Endothelial cell (in vitro differentiated cells): ENCODE results near the gene SLC13A2. TPM values are rescaled to one million over a fixed set of nuclear protein-coding genes. Genes with fewer than 3 reads are reported as not detected.

ENCODE experiments used
- DNase-seq: peaks from one replicate; pipeline ENCODE4 v3.0.0; 2021; ENCODE audit warnings: low spot score
- H3K27ac Mint-ChIP-seq: one replicate; pipeline ENCODE4 v1.8.0; 2021; ENCODE audit warnings: mixed read lengths, inconsistent platforms; ENCODE audit not compliant: unreplicated experiment
- H3K27me3 Mint-ChIP-seq: one replicate; pipeline ENCODE4 v1.8.0; 2021; ENCODE audit warnings: mild to moderate bottlenecking, moderate library complexity, mixed read lengths, inconsistent platforms; ENCODE audit not compliant: unreplicated experiment
- H3K36me3 Mint-ChIP-seq: one replicate; pipeline ENCODE4 v1.8.0; 2021; ENCODE audit warnings: mild to moderate bottlenecking, low read depth, mixed read lengths, inconsistent platforms; ENCODE audit not compliant: unreplicated experiment
- H3K4me1 Mint-ChIP-seq: one replicate; pipeline ENCODE4 v1.8.0; 2021; ENCODE audit warnings: mild to moderate bottlenecking, mixed read lengths, inconsistent platforms; ENCODE audit not compliant: unreplicated experiment
- H3K4me3 Mint-ChIP-seq: one replicate; pipeline ENCODE4 v1.8.0; 2021; ENCODE audit warnings: mild to moderate bottlenecking, mixed read lengths, inconsistent platforms; ENCODE audit not compliant: unreplicated experiment
- H3K9me3 Mint-ChIP-seq: one replicate; pipeline ENCODE4 v1.8.0; 2021; ENCODE audit warnings: mixed read lengths, inconsistent platforms; ENCODE audit not compliant: unreplicated experiment
- CTCF ChIP-seq: fragments of 200-600 bp; sonication (generic); IDR thresholded peaks from one replicate; pipeline ENCODE4 v1.5.0; 2021; ENCODE audit warnings: antibody characterized with exemption; ENCODE audit not compliant: unreplicated experiment
- total RNA-seq: library from RNA; stranded (reverse); fragmentation: NEBNext Ultra II Directional; extraction: Animal tissue kit (Norgen Biotek cat#: 25700); gene quantifications from one replicate; pipeline ENCODE4 v1.2.1, GENCODE V29; 2021; ENCODE audit not compliant: unreplicated experiment

Gene SLC13A2
- total RNA-seq, 1 donor from 2014 or later: not detected

- Mint-ChIP-seq H3K9me3 (no peaks in the 10 kb centered on the region), H3K36me3 (no peaks in the 10 kb centered on the region), H3K4me3 (no peak overlapping the region), H3K27ac (no peak overlapping the region), H3K4me1 (peaks cover 7% of the 10 kb centered on the region), H3K27me3 (peaks cover 6% of the 10 kb centered on the region)
- no peak for DNase-seq
- no peak for TF ChIP-seq CTCF
These were observed 49.7 kb downstream of the SLC13A2 start for GRCh38 chr17:28523186-28523585.

GRCh38 chr17:28523876-28524275, 50.4 kb downstream of the SLC13A2 start:
- Mint-ChIP-seq H3K9me3 (no peaks in the 10 kb centered on the region), H3K4me1 (peaks cover 6% of the 10 kb centered on the region), H3K27me3 (peaks cover 8% of the 10 kb centered on the region), H3K36me3 (no peaks in the 10 kb centered on the region), H3K27ac (no peak overlapping the region), H3K4me3 (no peak overlapping the region)
- no peak for TF ChIP-seq CTCF
- DNase-seq: no peak

- no peak overlapping the region for H3K4me3 Mint-ChIP-seq
- peaks cover 9% of the 10 kb centered on the region for H3K27me3 Mint-ChIP-seq
- no peak overlapping the region for H3K27ac Mint-ChIP-seq
- DNase-seq: no peak
- H3K4me1 Mint-ChIP-seq: peaks cover 5% of the 10 kb centered on the region
- TF ChIP-seq CTCF: no peak
- H3K9me3 Mint-ChIP-seq: no peaks in the 10 kb centered on the region
- no peaks in the 10 kb centered on the region for H3K36me3 Mint-ChIP-seq
These were observed 51.3 kb downstream of the SLC13A2 start for GRCh38 chr17:28524476-28525424.

GRCh38 chr17:28526381-28526780, 52.9 kb downstream of the SLC13A2 start:
- Mint-ChIP-seq H3K9me3 (no peaks in the 10 kb centered on the region), H3K4me3 (no peak overlapping the region), H3K36me3 (no peaks in the 10 kb centered on the region), H3K4me1 (peaks cover 5% of the 10 kb centered on the region), H3K27ac (no peak overlapping the region), H3K27me3 (peaks cover 11% of the 10 kb centered on the region)
- no peak for TF ChIP-seq CTCF
- DNase-seq: no peak

GRCh38 chr17:28527181-28527681, 53.8 kb downstream of the SLC13A2 start:
- DNase-seq: no peak
- no peaks in the 10 kb centered on the region for H3K4me1 Mint-ChIP-seq
- H3K36me3 Mint-ChIP-seq: no peaks in the 10 kb centered on the region
- no peaks in the 10 kb centered on the region for H3K9me3 Mint-ChIP-seq
- TF ChIP-seq CTCF: no peak
- peak overlapping the region; percentile 66 for H3K27ac Mint-ChIP-seq
- peaks cover 11% of the 10 kb centered on the region for H3K27me3 Mint-ChIP-seq
- H3K4me3 Mint-ChIP-seq: no peak overlapping the region
